Stimulated activated CD4-positive, alpha-beta T cell treated with anti-CD3 and anti-CD28 coated beads, Interleukin-1b, Interleukin-23, amount 100 ng/mL, for 48 hours (primary cell): ENCODE measurements around the gene KIAA1328.

Experiments used
- DNase-seq: peaks from one replicate; pipeline ENCODE4 v3.0.0-alpha.2; 2020

The KIAA1328 gene

GRCh38 chr18:37231251-37231650, 402.3 kb downstream of the KIAA1328 start:
- DNase-seq = no peak

- no peak for DNase-seq
These were observed 406.7 kb downstream of the KIAA1328 start for GRCh38 chr18:37235583-37235982.

- no peak for DNase-seq
These were observed 409.6 kb downstream of the KIAA1328 start for GRCh38 chr18:37238282-37239108.

GRCh38 chr18:37242091-37242490, 413.2 kb downstream of the KIAA1328 start:
- DNase-seq = no peak

GRCh38 chr18:37242826-37243560, 414.1 kb downstream of the KIAA1328 start:
- no peak for DNase-seq

- DNase-seq = no peak
These were observed 414.8 kb downstream of the KIAA1328 start for GRCh38 chr18:37243741-37244140.

DNA sequence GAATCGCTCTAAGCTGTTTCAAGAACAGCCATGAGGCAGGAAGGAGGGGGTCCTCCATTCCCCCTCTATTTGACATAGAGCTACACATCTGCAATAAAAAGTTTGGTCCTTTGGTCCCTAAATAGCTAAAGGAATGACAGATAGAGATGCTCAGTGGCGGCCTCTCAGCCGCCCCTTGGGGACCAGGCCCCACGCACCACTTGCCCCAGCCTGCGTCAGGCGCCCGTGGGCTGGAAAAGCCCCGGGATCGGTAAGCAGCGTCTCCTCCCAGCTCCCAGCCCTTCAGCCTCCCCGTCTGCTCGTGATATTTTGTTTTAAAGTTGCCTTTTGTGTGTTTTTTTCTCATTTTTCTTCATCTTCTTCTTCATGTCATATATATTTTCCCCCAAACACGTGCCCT, 415.7 kb downstream of the KIAA1328 start:
- DNase-seq = no peak

GRCh38 chr18:37246779-37247340, 417.9 kb downstream of the KIAA1328 start:
- DNase-seq = no peak

DNA sequence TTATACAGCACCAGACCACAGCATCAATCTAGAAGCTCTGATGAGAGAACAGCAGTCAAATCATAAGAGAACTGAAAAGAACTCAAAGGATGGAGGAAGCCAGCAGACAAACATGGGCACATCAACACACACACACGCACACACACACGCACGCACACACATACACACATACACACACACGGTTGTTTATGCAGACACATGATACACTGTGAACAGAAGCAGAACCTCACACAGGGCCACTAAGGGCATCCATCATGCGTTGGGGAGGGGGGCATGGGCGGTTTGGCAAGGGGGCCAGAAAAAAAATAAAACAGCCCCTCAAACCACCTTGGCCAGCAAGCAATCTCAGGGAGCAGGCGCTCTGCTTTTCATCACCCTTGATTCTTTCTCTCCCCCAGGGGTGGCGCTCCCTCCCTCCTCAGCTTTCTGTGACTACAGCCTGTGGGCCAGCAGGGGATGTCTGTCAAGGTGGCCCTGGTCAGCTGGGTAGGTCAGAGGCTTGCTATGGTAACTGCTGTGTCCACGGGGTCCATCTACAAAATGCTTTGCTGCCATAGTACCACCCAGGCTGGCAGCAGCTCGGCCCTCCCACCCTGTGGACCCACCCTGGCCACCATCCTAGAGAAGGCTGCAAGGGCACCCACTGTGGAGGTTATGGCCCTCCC, 418.7 kb downstream of the KIAA1328 start:
- DNase-seq = no peak

DNA sequence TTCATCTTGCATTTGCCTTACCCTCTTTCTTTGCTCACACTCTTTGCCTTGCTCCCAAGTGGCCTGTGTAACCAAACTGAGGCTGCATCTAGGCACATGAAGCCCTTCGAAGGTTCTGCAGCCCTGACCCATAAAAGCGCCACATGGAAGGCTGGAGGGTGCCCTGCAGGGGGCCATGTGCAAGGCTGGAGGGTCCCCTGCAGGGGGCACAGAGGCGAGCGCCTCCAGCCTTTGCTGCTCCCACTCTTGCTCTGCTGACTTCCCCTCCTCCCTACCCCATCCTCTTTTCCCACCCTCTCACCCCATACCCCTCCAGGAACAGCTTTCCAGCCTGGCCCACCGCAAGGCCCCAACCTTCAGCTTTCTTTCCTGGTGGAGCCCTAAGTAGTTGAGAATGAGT, 419.4 kb downstream of the KIAA1328 start:
- no peak for DNase-seq

- DNase-seq = no peak
These were observed 420.4 kb downstream of the KIAA1328 start for GRCh38 chr18:37249171-37249886.

GRCh38 chr18:37249895-37250618, 421.1 kb downstream of the KIAA1328 start:
- DNase-seq = no peak

DNA sequence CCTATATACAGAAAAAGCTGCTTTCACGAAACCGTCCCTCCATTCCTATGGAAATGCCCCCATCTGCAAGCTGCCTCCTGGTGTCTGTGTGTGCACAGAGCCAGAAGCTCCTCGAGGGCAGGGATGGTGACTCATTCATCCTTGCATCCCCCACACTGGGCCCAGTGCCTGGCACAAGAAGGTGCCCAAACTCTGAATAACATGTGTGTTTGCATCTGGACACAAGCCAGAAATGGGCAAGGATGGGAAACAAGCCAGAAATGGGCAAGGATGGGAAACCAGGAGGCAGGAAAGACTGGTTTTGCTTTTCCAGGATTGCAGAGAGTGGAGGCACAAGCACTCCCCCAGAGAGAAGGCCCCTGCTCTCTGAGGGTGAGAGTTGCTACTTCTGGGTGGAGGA, 422.8 kb downstream of the KIAA1328 start:
- DNase-seq = no peak

DNA sequence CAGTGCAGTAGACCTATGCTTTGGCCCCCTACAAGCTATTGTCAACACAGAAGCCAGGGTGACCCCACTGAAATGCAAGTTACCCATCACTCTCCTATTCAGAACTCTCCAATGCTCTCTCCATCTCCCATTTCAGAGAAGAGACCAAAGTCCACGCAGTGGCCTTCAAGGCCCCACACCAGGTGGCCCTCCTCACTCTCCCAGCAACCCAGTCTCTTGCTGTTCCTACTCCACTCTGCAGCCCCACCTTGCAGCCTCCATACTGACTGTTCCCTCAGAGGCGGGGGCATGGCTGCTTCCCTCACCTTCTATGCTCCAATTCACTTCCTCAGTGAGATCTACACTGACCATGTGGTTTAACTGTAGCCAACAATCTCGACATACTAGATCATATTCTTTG, 423.4 kb downstream of the KIAA1328 start:
- no peak for DNase-seq

DNA sequence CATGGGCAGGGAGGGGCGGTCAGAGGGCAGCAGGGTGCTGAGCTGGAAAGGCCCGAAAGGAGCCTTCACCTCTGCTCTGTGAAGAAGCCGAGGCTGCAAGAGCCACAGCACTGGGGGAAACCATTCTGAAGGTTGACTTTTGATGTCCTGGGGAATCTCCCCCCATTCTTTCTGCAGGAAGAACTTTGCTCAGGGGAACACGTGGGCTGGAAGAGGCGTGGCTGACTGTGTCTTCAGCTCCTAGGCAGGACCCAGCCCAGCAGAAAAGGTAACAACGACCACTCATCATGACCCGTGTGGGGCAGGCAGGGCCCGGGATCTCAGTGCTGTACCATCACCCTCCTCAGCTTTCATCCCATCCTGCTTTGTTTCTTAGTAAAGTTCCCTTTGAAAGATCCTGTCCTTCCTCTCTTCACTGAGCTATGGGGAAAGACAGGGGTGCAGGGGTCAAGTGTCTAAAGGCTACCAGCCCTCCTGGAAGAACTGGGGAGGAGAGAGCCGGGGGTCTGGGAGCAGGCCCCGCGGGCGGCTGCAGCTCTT, 424.0 kb downstream of the KIAA1328 start:
- DNase-seq = no peak

DNA sequence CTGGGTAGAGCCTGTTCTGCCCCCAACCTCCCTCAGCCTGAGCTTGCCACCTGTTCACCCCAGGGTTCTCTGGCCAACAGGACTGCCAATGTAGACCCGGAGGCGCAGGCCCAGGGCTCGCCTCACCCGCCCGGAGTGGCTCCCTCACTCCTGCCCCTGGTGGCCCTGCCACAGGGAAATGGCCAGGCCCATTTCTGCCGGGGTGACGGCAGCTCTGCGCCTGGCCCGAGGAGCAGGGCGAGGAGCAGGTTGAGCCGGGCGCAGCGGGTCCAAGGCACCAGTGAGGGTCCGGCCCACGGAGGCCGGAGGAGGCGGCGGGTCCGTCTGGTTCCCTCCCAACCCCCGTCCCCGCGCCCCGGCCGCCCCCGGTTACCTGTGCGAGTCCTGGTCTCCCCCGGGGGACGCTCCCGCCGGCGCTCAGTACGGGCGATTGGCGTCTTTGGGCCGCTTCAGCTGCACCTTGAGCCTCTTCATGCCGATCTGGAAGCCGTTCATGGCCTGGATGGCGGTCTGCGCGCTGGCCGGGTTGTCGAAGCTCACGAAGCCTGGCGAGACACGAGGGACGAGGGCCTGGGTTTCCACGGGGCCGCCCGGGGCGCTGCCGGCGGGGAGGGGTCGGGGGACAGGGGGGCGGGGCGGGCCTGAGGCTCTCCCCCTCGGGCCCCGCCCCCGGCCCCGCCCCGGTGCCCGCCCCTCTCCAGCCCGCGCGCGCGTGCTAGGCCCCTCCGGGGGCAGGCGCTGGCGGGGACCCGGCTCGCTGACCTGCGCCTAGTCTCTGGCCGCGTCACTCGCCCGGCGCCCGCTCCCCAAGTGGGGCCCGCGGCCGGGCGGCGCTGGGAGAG, 424.7 kb downstream of the KIAA1328 start:
- DNase-seq = no peak

DNA sequence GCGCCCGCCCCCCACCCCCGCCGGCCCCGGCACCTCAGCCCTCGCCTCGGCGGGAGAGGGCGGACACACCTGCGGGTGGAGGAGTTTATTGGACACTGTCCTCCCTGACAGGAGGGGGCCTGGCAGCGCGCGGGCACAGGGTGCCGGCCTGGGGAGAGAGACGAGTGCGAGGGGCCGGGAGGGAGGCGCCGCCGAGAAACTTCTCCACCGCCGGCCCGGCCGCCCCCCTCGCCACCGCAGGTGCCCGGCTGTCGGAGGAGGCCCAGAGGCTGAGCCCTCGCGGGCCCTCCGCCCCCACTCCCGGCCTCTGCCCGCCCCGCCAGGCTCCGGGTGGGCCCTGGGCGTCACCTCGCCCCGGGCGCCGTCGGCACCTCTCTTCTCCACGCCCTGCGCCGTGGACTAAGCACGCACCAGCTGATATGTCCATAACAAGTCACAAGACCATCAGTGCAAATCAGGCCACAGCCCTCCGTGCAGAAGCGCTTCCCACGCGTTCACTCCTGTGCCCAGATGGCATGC, 425.4 kb downstream of the KIAA1328 start:
- no peak for DNase-seq

- DNase-seq = no peak
These were observed 426.0 kb downstream of the KIAA1328 start for GRCh38 chr18:37254973-37255372.

DNA sequence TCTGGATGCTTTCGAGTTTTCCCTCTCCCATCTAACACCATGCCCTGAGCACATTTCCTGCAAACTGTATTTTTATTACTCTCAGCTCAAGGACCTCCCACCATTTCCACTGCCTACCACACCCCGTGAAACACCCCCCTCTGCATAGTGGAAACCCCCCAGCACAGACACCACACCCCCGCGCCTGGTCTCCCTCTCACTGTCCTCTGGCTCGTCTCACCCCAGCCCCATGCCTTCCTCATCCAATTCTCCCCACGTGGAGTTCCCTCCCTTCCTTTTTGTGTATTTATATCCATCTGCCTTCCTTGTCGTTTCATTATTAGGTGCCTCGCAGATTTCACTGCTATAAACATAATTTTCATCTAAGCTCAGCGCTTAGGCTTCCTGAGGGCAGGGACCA, 429.2 kb downstream of the KIAA1328 start:
- no peak for DNase-seq

- no peak for DNase-seq
These were observed 429.9 kb downstream of the KIAA1328 start for GRCh38 chr18:37258819-37259218.

- no peak for DNase-seq
These were observed 430.8 kb downstream of the KIAA1328 start for GRCh38 chr18:37259711-37260110.
